Limb (tissue), 2 donors: ENCODE results near the gene ITSN1.

Experiments used
- DNase-seq, 2 donors: peaks; one replicate each; pipeline ENCODE4 v3.0.0-alpha.2; 2016; ENCODE audit errors: extremely low spot score in 2 of 2

Gene ITSN1

DNA sequence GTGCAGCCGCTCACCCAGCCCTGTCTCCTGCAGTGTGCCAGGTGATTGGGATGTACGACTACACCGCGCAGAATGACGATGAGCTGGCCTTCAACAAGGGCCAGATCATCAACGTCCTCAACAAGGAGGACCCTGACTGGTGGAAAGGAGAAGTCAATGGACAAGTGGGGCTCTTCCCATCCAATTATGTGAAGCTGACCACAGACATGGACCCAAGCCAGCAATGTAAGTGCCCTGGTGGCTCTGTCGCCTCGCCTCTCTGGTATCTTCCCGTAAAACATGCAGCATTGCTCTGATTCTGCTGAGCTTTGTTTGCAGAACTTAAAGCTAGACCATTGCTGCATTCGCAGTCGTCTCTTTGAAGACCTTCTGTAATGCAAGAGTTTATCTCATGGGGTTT is 194.1 kb downstream of the ITSN1 start:
- no peak for DNase-seq

DNA sequence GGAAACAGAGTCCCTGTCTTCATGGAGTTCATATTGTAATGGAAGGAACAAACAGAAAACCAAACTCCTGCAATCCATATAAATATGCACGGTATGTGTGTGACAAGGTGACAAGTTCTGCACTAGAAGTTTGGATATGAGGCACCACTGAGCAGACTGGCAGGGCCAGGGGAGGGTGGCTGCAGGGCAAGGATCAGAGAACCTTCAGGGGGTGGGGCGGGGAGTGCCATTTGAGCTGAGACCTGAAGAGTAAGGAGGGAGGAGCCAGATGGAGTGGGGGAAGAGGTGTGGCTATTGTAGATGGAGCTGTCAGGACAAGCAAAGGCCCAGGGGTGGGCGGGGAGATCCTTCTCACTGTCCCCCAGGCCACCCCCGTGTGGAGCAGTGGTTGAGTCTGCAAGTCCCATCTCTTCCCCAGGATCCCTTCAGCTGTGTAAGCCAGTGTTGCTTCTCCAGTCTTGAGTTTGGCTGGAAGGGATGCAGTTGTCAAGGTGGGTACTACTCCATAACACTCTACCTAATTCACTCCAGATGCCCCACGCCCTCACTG is 196.9 kb downstream of the ITSN1 start:
- DNase-seq = no peak

DNA sequence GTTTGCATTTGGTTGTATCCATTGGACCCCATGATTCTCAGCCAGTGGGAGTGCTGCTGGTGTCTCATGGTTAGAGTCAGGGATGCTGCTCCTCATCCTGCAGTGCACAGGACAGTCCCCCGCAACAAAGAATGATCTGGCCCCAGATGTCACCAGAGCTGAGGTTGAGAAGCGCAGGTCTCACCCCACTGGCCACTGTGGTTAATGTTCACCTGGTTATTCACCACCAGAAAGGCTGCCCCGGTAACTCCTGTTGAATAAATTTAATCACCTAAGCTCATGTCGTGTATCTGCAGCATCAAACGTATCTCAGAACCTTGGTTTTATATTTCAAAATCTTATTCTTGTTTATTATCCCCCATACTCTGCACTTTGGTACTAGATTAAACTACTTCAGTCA is 197.5 kb downstream of the ITSN1 start:
- no peak for DNase-seq

DNA sequence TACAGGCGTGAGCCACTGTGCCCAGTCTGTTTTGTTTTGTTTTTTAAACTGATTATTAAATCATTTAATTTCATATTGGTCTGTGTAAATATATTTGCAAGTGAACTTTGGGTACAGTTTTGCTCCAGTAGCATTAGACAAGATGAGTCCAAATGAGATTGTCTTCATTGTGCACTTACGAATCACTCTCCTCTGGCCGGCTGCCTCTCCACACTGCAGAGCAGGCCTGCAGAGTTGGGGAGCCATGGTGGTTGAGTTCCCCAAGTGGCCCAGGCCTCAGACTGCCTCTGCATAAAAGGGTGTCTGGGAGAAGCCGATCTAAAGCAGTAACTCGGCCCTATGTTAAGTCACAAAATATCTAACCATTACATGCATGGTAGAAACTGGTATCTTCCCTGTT is 198.5 kb downstream of the ITSN1 start:
- no peak for DNase-seq

DNA sequence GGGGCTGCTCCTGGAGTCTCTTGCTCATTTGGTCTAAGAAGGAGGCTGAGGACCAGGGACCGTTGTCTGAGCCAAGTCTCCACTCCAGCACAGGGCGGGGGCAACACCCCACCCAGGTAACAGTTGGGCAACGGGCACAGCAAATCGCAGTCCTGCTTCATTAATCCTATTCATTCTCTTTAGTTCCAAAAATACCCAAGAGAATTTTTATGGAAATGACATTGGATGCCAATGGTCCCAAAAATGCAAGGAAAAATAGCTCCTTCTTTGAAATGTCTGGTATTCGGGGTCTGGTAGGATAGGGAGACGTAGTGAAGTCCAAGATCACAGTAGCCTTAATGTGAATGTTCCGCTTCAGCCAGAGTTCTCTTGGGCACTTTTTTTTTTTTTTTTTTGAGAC is 199.3 kb downstream of the ITSN1 start:
- DNase-seq = no peak

DNA sequence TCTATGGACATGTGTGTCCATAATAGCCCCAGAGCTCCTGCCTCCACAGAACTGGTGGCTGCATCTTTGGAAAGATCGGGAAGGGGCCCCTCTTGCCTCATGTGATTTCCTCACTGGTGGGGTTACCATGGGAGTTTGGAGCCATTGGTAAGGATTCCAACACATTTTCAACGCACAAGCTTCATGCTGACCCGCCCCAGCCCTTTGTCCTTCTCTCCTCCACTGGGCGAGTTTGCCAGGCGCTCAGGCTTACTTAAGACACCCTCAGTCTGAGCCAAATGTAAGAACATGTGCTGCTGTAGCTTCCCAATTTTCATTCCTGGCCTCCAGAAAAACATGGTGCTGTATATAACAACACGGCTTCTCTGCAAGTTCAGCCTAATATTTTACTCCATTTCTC is 200.9 kb downstream of the ITSN1 start:
- DNase-seq = no peak

DNA sequence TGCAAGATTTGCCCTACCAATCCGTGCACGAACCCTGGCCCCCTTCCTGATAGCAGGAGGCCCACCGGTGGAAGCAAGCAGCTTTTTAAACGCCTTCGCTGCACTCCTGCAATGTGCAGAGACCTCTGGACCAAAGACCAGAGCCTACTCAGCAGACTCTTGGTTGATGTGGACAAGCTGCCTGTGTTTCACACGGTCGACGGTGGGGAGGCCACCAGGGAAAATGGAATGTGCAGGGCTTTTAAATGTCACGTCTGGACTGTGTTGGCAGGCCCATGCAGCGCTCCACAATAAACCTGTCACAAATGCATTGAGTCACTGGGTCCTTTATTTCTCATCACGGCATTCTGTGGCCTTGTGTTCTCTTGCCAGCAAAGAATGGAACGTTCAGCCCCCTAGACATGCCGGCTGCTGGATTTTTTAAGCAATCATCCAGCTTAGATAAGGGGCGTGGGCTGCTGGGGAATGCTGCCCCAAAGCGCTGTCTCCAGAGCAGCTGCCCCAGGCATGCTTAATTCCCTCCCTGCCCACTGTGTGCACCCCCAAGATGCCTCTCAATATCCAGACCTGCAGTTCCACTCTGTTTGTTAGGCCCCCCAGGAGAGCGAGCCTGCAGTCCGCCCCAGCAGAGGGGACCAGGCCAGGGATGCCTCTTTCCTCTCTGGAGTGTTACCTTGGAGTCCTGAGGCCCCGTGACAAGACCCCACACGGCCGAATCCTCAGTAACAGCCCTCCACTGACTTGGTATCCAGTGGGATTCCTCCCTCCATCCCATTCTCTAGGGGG is 202.0 kb downstream of the ITSN1 start:
- DNase-seq = peak in 1 of 2 donors; percentile 53

DNA sequence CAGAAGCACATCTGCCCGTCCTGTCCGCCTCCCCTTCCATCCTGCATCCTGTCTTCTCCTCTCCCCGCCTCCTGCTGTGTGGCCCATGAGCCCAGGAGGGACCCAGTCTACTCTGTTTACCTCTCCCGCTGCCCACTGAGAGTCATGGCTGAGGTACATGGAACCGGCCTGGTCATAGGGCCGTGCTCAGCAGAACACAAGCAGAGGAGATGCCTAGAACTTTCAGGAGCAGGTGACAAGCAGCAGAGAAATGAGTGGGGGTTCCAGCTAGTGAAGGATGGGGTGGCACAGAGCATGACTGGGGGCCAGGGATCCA is 202.5 kb downstream of the ITSN1 start:
- DNase-seq = no peak

DNA sequence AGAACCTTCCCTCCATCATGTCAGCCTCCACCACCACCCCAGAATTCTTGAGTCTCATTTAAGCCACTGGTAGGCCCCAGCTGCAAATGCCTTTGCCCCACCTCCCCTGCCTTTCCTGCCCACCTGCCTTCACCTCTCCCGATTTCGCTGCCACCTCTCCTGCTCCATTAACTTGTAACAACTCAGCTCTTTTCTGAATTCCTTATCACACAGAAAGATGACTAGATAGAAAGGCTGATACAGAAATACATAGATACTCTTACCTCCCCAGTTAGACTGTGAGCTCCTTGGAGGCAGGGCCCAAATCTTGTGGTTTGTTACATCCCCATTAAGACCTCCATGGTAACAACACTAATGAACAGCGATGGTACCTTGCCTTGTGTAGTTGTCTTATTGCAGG is 203.8 kb downstream of the ITSN1 start:
- no peak for DNase-seq

DNA sequence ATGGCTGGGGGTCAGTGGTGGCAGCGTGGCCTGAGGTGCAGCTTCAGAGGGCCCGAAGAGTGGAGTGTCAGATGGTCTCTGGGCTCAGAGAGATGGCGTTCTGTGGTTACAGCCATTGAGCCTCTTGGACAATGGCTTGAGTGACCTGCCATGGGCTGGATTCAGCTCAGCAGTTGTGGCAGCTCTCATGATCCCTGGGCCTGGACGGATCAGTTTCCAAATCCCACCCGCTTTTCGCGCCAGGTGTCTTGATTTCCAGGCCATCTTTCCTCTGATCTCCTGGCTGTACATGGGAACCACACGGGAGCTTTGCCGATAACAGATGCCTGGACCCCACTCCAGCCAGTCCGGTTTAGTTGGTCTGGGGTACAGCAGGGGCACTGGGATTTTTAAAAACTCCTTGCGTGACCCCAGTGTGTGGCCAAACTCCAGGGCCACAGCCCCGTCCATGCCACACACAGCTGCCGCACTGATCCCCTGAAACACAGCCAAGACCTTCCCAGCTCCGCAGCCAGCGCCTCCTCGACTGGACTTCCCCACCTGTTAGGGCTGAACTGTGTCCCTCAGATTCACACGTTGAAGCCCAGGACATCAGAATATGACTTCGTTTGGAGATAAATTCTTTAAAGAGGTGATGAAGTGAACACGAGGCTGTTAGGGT is 205.4 kb downstream of the ITSN1 start:
- DNase-seq = no peak

DNA sequence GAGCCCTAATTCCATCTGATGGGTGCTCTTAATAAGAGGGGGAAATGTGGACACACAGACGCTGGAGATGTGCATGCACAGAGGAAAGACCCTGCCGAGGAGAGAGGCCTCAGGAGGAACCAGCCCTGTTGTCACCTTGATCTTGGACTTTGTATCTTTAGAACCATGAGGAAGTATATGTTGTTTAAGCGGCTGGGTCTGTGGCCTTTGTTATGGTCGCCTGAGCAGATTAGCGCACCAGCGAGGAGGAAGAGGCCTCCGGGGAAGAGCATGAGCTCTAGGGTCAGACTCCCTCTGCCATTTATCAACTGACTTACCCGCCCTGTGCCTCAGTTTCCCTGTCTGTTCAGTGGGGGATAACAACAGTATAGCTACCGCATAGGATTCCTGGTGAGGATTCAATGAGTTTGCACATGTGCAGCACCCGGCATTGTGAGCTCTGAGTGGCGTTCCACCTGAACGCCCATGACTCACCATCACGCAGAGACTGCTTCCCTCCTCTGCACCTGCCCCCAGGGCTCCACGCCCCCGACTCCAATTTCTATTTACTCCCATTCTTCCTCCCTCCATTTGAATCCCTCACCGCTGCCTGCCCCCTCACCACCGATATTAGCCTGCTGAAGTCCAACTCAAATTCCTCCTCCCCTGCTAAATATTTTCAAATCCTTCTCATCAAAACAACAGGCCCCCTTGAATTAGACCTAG is 206.1 kb downstream of the ITSN1 start:
- no peak for DNase-seq

DNA sequence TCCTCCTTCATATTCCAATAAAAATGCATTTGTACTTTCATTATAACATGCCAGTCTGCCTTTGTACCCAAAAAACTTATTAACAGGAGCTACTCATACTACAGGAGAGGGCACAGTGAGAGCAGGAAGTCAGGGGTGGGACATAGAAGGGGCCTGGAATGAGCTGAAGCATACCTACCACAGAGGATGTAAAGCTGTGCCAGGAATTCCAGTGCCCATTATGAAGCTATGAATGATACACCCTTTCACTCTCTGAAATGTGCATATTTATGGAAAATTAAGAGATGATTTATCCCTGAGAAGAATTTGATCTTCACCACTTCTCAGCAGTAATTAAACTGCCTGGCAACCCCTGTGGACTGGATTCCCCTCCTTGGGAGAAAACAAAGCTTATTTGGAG is 207.5 kb downstream of the ITSN1 start:
- no peak for DNase-seq

DNA sequence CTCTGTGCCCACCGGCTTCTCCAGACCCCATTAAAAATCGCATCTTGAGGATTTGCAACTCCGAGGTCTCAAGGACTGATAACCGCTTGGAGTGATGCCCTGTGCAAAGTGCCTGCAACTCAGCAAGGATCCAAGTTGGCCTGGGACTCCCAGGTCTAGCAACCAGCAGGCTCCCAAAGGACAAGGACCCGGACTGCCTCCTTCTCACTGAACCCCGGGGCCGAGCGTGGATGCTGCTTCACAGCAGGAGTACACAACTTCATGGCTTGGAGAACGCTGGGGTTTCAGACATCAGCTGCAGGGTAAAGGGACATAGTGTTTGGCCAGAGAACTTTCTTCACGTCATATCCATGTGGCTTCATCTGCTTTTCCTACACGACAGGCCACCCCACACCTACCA is 208.1 kb downstream of the ITSN1 start:
- DNase-seq = no peak

DNA sequence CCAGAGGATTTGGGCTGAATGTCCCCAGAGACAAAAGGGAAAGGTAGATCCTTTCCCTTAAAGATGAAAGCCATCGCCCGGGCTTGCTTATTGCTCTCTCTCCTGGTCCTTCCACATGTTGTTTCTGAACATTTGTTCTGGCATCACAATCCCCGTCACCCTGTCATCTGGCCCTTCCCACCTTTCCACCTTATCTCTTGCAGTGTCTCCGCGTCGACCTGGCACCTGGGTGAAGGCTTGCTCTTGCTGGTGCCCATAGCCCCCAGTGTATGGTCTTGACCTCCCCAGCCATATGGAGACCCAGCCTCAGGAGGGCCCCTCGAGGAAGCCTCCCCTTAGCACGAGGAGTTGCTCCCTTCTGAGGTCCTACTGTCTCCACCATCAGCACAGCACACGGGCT is 208.7 kb downstream of the ITSN1 start:
- no peak for DNase-seq

DNA sequence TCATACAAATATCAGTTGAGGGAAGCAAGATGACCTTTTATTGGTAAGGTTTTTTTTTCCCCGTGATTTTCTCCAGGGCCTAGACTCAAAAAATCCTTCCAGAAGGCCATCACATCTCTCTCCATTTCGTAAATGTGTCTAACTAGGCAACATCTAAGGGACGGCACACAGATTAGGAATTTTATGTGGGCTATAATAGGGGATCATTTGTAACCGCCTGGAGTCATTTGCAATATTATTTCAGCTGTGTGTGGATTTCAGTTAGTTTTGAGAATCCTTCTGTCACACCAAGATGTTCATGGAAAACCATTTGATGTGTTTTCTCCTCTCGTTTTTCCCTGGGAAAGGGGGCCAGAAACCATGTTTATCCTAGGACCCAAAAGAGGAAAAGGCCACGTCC is 210.2 kb downstream of the ITSN1 start:
- DNase-seq = no peak

DNA sequence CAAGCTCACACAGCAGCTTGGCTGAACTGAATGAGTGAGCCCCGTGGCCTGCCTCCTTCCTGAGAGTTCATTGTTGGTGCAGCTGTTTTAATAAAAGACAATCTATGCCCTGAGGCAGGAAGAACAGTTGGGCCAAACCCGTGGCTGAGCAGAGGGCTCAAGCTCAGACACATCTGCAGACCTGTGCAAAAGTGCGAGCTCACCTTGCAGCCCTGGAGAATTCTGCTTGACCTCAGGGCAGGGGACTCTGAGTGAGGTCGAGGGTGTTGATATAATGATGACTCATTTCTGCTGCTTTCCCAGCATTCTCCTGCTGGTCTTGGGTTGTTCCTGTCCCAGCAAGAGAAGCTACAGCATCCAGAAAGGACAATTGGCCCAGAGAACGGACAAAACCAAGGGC is 212.3 kb downstream of the ITSN1 start:
- DNase-seq = no peak

DNA sequence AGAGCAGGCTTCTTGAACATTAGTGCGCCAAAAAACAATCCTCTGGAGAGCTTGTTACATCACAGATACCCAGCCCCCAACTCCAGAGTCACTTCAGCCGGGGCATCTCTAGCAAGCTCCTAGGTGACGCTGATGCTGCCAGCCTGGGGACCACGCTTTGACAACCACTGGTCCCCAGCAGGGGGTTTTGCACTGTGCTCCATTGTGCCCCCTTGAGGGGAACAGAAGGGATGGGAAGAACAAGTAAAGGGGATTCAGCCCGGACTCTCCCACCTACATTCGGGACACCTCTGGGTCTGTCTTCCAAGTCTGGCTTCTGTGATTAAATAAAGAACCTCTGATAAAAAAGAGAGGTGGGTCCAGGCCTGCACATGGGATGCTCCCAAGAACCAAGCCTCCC is 212.9 kb downstream of the ITSN1 start:
- DNase-seq = no peak

DNA sequence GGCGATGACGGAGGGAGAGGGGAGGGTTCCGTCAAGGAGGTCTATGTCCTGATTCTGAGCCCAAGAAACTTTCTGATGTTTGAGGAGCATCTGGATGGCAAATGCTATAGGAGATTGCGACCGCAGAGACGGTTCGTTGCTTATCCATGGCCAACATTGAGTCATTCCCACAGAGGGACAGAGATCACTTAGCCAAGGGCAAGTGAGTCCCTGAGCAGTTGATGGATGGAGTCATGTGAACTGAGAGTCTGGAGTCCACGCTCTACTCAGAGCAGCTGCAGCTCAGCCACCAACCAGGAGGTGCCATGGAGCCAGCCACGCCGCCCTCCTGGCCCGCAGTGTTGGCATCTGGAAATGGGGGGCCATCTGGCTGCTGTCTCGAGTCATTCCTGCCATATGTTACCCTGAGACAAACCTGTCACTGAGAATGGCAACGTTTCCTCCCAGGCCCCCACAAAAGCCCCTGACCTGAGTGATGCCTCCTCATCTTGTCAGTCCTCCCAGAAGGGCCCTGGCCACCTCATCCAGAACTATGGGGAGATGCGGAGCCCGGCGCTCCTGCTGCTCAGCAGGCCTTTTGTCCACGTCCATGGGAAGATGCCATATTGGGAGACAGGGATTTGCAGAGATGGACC is 214.7 kb downstream of the ITSN1 start:
- DNase-seq = no peak

DNA sequence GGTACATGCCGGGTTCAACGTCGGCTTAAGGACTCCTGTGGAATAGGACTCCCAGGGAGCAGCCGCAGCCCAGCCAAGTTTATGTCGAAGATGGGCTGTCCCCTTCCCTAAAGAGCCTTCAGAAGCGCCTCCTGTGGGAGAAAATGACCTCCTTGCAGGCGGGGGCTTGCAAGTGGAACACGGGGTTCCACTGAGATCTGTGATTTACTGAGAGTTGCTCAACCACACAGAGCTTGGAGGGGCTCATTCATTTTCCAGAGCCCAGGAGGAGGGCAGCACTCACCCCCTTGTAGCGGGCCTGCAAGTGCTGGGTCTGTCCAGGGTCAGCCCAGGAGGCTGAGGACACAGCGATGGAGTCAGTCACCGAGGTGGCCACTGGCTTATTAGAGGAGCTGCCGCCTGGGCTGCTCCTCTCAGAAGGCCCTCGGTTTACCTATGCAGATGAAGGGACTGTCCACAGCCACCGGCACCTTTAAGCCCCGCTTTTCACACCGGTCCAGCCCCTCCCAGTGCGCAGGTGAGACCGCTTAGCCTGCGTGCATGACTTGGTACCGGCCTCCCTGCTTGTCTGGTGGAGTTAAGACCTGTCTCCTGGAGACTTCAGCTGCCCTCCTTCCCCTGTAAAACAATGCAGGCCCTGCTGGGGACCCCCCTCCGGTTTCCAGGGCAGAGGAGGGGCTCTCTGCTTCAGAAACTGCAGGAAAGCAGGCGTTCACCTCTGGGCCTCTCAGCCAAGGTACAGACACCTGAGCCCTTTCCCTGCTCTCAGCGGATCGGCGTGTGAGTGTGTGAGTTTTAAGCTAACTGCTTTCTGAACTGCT is 215.8 kb downstream of the ITSN1 start:
- DNase-seq = no peak

DNA sequence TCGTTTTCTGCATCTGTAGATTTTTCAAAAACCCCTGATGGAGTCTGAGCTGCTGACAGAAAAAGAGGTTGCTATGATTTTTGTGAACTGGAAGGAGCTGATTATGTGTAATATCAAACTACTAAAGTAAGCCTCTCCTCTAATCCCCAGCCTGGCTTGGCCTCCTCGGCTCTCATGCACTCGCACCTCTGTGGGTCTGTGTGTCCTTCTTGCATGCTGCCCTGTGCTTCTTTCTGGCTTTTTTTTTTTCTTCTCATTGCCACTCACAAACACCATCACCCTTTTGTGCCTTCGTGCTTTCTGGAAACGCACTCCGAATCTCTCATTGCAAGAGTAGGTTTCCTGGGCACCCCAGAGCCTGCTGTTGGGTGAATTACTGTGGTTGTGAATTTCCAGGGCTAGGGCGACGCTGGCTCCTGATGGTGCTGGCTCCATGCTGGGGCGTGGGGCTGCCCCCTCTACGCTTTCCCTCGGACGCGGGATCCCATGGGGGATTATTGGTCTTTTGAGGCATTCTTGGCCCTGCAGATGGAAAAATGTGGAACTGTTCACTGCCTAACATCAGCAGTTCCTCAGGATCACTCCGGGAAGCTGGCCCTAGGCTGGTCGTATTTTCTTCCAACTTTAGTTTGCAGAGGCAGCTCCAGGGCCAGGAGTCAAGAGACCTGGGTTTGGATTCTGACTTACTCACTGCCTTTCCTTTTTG is 216.5 kb downstream of the ITSN1 start:
- no peak for DNase-seq
